GM19023 (cell line): ENCODE data around the gene HRK.

Experiments used
- ATAC-seq: cut with Tn5 transposase; IDR thresholded peaks from one replicate; pipeline ENCODE4 v1.9.1; 2021; ENCODE audit warnings: mild to moderate bottlenecking, moderate library complexity; ENCODE audit not compliant: unreplicated experiment

HRK gene

GRCh38 chr12:116874324-116874995 is 6.8 kb downstream of the HRK start:
- ATAC-seq = no peak

GRCh38 chr12:116870306-116870705 is 10.9 kb downstream of the HRK start:
- no peak for ATAC-seq

- no peak for ATAC-seq
Measured at GRCh38 chr12:116867523-116867922, 13.7 kb downstream of the HRK start.

- no peak for ATAC-seq
Measured at GRCh38 chr12:116864371-116865160, 16.7 kb downstream of the HRK start.

GRCh38 chr12:116863275-116863767 is 17.9 kb downstream of the HRK start:
- ATAC-seq = no peak

GRCh38 chr12:116862167-116862566 is 19.1 kb downstream of the HRK start:
- ATAC-seq = no peak

- ATAC-seq = peak; percentile 78
Measured at GRCh38 chr12:116861320-116861719, 19.9 kb downstream of the HRK start.

- ATAC-seq = no peak
Measured at GRCh38 chr12:116860263-116860662, 21.0 kb downstream of the HRK start.

GRCh38 chr12:116859079-116859478 is 22.2 kb downstream of the HRK start:
- no peak for ATAC-seq

- ATAC-seq = no peak
Measured at GRCh38 chr12:116856729-116857128, 24.5 kb downstream of the HRK start.

- no peak for ATAC-seq
Measured at GRCh38 chr12:116855744-116856470, 25.3 kb downstream of the HRK start.

- ATAC-seq = no peak
Measured at GRCh38 chr12:116853507-116853906, 27.7 kb downstream of the HRK start.

- no peak for ATAC-seq
Measured at GRCh38 chr12:116852303-116852702, 28.9 kb downstream of the HRK start.

GRCh38 chr12:116849216-116849615 is 32.0 kb downstream of the HRK start:
- ATAC-seq = no peak

- no peak for ATAC-seq
Measured at GRCh38 chr12:116843085-116843484, 38.2 kb downstream of the HRK start.

GRCh38 chr12:116839287-116839830 is 41.9 kb downstream of the HRK start:
- no peak for ATAC-seq

- ATAC-seq = no peak
Measured at GRCh38 chr12:116838365-116838764, 42.9 kb downstream of the HRK start.

GRCh38 chr12:116837097-116837496 is 44.1 kb downstream of the HRK start:
- ATAC-seq = no peak

GRCh38 chr12:116835484-116835883 is 45.8 kb downstream of the HRK start:
- ATAC-seq = no peak

- ATAC-seq = no peak
Measured at GRCh38 chr12:116833474-116833873, 47.8 kb downstream of the HRK start.

GRCh38 chr12:116832353-116832752 is 48.9 kb downstream of the HRK start:
- no peak for ATAC-seq
